Cardiac muscle cell (in vitro differentiated cells and primary cell): ENCODE measurements around the gene MACROH2A2. TPM values are rescaled to one million over a fixed set of nuclear protein-coding genes. Genes with fewer than 3 reads are reported as not detected.

ENCODE experiments used
- DNase-seq, 2 donors: peaks; one replicate each; pipeline versions ENCODE4 v3.0.0 to v3.0.0-alpha.2; 2010 to 2017; ENCODE audit warnings: low read depth in 1 of 2, low spot score in 1 of 2
- H3K27ac ChIP-seq: fragments of 200-600 bp; sonication (generic); 2 replicates; pipeline ENCODE4 v1.5.1; 2016
- H3K27me3 ChIP-seq: fragments of 200-600 bp; sonication (generic); 2 replicates; pipeline ENCODE4 v1.6.0; 2016; ENCODE audit warnings: control low read depth
- H3K36me3 ChIP-seq: fragments of 200-600 bp; sonication (generic); 2 replicates; pipeline ENCODE4 v1.5.1; 2016; ENCODE audit warnings: control low read depth
- H3K4me1 ChIP-seq: fragments of 200-600 bp; sonication (generic); 2 replicates; pipeline ENCODE4 v1.8.1; 2017; ENCODE audit warnings: low read depth, mild to moderate bottlenecking, mixed run types
- H3K4me3 ChIP-seq: fragments of 200-600 bp; sonication (generic); 2 replicates; pipeline ENCODE4 v1.5.1; 2016; ENCODE audit warnings: mild to moderate bottlenecking
- H3K9me3 ChIP-seq: fragments of 200-600 bp; sonication (generic); 2 replicates; pipeline ENCODE4 v1.5.1; 2017; ENCODE audit warnings: low read depth, mild to moderate bottlenecking, control low read depth
- polyA plus RNA-seq: library from polyadenylated mRNA; unstranded; fragments of >200 nt; fragmentation: Nextera tagmentation; extraction: Ambion mirVana; gene quantifications from 2 replicates; pipeline ENCODE4 v1.2.1, GENCODE V29; 2016
- total RNA-seq: library from RNA; depleted of rRNA; stranded (reverse); fragments of >200 nt; gene quantifications from 2 replicates; pipeline ENCODE4 v1.2.3, GENCODE V29; 2016
- TF ChIP-seq, protein P1 (sequence below): IDR thresholded peaks from 2 replicates; pipeline ENCODE4 v1.5.1; 2012; ENCODE audit warnings: low read depth, mild to moderate bottlenecking, low read length

MACROH2A2 gene
- total and polyA plus RNA-seq, 2 experiments from 2014 or later: 142 to 161 TPM

DNA sequence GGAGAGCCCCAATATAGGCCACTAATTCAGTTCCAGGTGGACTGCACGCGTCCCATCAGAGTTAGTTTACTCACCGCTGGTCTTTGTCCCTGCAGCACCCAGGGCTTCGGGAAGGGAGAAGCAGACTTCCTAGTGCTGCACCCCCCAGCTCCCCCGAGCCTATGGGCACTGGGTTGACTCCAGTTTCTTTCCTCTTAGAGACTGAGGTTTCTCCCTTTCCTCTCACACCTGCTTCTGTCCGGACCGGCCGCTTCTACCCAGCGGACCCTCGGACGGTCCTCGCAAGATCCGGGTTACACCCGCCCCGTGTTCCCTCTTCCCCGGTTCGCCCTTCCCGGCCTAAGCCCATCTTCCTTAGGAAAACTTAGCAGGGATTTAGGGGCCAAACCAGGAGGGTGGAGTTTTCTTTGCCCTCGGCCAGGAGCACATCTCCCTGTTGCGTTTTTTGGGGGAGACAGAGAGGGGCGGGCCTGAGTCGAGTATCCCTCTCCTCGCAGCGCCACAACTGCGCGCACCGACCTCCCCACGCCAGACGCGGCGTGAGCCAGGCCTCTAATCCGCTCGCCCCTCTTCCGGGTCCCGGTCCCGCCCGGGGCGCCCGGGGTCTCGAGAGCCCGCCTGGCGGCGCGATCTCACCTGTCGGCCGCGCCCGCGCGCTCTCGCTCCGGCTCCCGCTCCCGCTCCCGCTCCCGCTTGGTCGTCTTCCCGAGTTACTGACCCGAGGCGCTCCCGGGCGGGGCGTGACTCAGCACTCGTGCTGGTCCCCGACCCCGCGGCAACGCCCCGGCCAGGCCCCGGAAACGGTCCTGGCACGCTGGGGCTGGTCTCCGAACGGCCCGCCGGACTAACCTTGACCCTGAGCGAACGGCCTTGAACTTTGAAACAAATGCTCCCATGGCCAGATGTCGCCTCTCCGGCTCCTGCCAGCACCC lies 79.7 kb downstream of the MACROH2A2 start, which contains the start of gene AIFM2:
Gene AIFM2, minus strand, starts transcription at position 728 of the 932 bp plus-strand sequence. CDS start 8,741 bp downstream, outside the sequence.
- Histone ChIP-seq H3K27me3 (peaks cover 39% of the 10 kb centered on the region), H3K36me3 (no peaks in the 10 kb centered on the region), H3K4me1 (peaks cover 4% of the 10 kb centered on the region), H3K9me3 (no peaks in the 10 kb centered on the region), H3K27ac (no peak within 1 kb of the TSS), H3K4me3 (peak within 1 kb of the TSS; percentile 28)
- peak; percentile 76 to 77 for DNase-seq
- TF ChIP-seq, protein P1, sequence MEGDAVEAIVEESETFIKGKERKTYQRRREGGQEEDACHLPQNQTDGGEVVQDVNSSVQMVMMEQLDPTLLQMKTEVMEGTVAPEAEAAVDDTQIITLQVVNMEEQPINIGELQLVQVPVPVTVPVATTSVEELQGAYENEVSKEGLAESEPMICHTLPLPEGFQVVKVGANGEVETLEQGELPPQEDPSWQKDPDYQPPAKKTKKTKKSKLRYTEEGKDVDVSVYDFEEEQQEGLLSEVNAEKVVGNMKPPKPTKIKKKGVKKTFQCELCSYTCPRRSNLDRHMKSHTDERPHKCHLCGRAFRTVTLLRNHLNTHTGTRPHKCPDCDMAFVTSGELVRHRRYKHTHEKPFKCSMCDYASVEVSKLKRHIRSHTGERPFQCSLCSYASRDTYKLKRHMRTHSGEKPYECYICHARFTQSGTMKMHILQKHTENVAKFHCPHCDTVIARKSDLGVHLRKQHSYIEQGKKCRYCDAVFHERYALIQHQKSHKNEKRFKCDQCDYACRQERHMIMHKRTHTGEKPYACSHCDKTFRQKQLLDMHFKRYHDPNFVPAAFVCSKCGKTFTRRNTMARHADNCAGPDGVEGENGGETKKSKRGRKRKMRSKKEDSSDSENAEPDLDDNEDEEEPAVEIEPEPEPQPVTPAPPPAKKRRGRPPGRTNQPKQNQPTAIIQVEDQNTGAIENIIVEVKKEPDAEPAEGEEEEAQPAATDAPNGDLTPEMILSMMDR: peak; percentile 10

DNA sequence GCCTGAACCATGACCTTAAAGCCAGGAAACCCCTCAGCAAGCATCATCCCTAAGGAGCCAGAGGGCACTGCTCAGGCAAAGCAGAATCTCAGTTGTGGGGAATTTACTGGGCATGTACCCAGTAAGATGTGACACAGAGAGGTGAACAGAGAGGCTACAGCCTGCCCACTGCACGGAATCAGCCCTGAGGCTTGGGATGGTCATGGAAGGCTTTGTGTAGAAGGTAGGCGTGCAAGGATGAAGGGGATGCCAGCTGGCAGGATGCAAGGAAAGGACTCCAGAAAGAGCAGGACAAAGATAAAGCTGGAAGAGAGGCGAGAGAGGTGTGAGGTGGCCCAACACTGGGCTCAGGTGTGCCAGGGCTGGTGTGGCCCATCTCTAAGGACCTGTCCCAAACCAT lies 82.4 kb downstream of the MACROH2A2 start:
- Histone ChIP-seq H3K9me3 (no peaks in the 10 kb centered on the region), H3K4me3 (no peak overlapping the region), H3K4me1 (peaks cover 4% of the 10 kb centered on the region), H3K27ac (no peak overlapping the region), H3K27me3 (peaks cover 39% of the 10 kb centered on the region), H3K36me3 (no peaks in the 10 kb centered on the region)
- no peak for DNase-seq
- TF ChIP-seq, protein P1: no peak

DNA sequence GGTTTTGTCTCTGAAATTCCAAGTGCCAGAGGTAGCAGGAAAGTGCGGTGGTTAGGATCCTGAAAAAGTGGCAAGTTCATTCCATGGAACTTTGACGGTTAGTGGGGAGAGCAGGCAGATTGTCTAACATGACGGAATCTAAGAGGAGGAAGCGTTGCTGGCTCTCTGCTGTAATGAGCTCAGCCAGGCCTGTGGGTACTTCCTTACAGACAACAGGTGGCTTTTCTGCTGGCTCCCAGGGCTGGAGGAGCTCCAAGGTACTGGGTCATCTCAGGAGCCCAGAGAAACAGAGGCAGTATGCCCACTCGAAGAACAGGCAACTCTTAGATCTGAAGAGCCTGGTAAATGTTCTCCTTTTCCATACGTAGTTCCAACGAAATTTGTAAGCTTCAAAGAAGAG lies 83.0 kb downstream of the MACROH2A2 start:
- no peak overlapping the region for H3K27ac ChIP-seq
- peaks cover 33% of the 10 kb centered on the region for H3K27me3 ChIP-seq
- H3K36me3 ChIP-seq: no peaks in the 10 kb centered on the region
- no peak overlapping the region for H3K4me3 ChIP-seq
- peaks cover 4% of the 10 kb centered on the region for H3K4me1 ChIP-seq
- no peak for DNase-seq
- no peaks in the 10 kb centered on the region for H3K9me3 ChIP-seq
- TF ChIP-seq, protein P1: no peak

DNA sequence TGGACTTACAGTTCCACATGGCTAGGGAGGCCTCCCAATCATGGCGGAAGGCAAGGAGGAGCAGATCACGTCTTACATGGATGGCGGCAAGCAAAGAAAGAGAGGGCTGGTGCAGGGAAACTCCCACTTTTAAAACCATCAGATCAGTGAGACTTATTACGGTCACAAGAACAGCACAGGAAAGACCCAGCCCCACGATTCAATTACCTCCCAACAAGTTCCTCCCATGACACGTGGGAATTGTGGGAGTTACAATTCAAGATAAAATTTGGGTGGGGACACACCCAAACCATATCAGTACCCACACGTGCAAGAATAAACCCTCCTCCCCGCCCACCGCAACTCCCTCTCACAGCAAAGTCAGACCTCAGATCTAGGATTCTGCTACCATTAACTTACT lies 84.5 kb downstream of the MACROH2A2 start:
- DNase-seq: no peak
- Histone ChIP-seq H3K27me3 (peaks cover 19% of the 10 kb centered on the region), H3K9me3 (no peaks in the 10 kb centered on the region)

DNA sequence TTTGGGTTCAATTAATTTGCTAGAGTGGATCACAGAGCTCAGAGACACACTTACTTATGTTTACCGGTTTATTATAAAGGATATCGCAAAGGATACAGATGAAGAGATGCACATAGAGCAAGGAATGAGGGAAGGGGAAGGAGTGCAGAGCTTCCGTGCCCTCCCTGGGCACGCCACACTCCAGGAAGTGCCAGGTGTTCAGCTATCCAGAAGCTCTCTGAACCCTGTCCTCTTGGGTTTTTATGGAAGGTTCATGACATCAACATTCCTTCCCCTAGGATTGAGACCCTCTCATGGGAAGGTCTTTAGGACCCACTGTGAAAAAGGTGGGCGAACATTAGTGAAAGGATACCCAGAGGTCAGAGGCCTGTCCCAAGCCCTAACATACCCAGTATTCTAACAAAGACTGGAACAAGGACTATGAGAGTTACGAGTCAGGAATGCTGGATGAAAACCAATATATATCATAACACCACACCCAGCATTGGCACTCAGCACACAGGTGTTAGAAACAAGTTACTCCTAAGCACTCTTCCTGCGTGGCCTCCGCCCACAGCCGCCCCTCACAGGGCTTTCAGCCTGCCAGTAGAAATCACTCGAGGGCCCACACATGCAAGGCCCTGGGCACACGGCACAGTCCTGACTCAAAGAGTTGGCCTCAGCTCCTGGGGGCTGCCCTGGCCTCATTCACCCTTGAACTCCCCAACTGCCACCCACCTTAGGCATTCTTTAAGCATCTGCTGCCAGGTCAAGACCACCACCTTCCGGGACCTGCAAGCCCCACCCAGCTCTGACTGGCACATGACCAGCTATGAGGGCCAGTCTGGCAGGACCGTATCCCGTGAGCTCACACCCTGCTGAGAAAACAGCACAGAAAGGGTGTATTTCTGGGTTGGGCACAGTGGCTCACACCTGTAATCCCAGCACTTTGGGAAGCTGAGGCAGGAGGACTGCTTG lies 85.6 kb downstream of the MACROH2A2 start:
- no peak overlapping the region for H3K4me3 ChIP-seq
- peaks cover under 1% of the 10 kb centered on the region for H3K4me1 ChIP-seq
- no peak for DNase-seq
- no peak overlapping the region for H3K27ac ChIP-seq
- no peaks in the 10 kb centered on the region for H3K9me3 ChIP-seq
- TF ChIP-seq, protein P1: no peak
- H3K36me3 ChIP-seq: no peaks in the 10 kb centered on the region
- peaks cover 10% of the 10 kb centered on the region for H3K27me3 ChIP-seq

More for the DNA sequence above, 84.5 kb downstream of the MACROH2A2 start:
- Histone ChIP-seq H3K27ac (no peak overlapping the region), H3K36me3 (no peaks in the 10 kb centered on the region), H3K4me3 (no peak overlapping the region), H3K4me1 (peaks cover 4% of the 10 kb centered on the region)
- TF ChIP-seq, protein P1: no peak
